Adrenal gland (tissue), 12 donors: ENCODE results near the gene EDARADD. TPM values are rescaled to one million over a fixed set of nuclear protein-coding genes. Genes with fewer than 3 reads are reported as not detected.
A peak's percentile ranks its signal among the peaks of the same experiment; 100 is the strongest.

Experiments used
- DNase-seq, 7 donors: peaks; one replicate each; pipeline ENCODE4 v3.0.0-alpha.2; 2019 to 2020
- H3K27ac ChIP-seq, 5 donors: fragments of 200-600 bp; sonication (generic) in 4 of 5; 1 replicate in 3 of 5; 2 replicates in 2 of 5; pipeline versions ENCODE4 v1.5.1 to v1.8.0; 2016 to 2020; ENCODE audit warnings: mild to moderate bottlenecking in 1 of 5
- H3K27me3 ChIP-seq: fragments of 200-600 bp; 2 replicates; pipeline ENCODE4 v1.8.0; 2021
- H3K36me3 ChIP-seq, 2 donors: fragments of 200-600 bp; replicated peaks in 1 of 2; 1 replicate in 1 of 2; 2 replicates in 1 of 2; pipeline versions ENCODE4 v1.5.1 to v1.8.0; 2018 to 2022
- H3K4me1 ChIP-seq, 2 donors: fragments of 200-600 bp; replicated peaks in 1 of 2; 1 replicate in 1 of 2; 2 replicates in 1 of 2; pipeline versions ENCODE4 v1.5.1 to v1.8.0; 2018 to 2021
- H3K4me3 ChIP-seq, 4 donors: fragments of 200-600 bp; sonication (generic) in 3 of 4; one replicate each; pipeline ENCODE4 v1.5.1; 2016 to 2018
- H3K9me3 ChIP-seq, 3 donors: fragments of 200-600 bp; sonication (generic) in 1 of 3; replicated peaks in 1 of 3; 1 replicate in 2 of 3; 2 replicates in 1 of 3; pipeline versions ENCODE4 v1.5.1 to v1.8.0; 2016 to 2021
- CTCF ChIP-seq, 6 experiments: fragments of 450-650 bp in 4 of 6; fragments of 200-600 bp in 2 of 6; sonication (generic) in 1 of 6; IDR thresholded peaks; 1 replicate in 5 of 6; 2 replicates in 1 of 6; pipeline versions ENCODE4 v1.5.1 to v1.8.0; 2016 to 2021; ENCODE audit warnings: antibody characterized with exemption in 6 of 6, mild to moderate bottlenecking in 2 of 6, moderate library complexity in 1 of 6
- POLR2A ChIP-seq, 2 donors: fragments of 450-650 bp; IDR thresholded peaks; one replicate each; pipeline ENCODE4 v1.6.1; 2017; ENCODE audit warnings: antibody characterized with exemption in 2 of 2, mild to moderate bottlenecking in 2 of 2, moderate library complexity in 1 of 2
- WGBS, 4 donors: extraction: QIAGEN DNeasy Blood & Tissue Kit in 2 of 4; methylation state at CpG; one replicate each; pipeline versions ENCODE4 v1.1.5 to v1.1.7; 2013 to 2017; 5-methylcytosine and 5-hydroxymethylcytosine counted together
- intact Hi-C, 2 donors: fragments of 100-400 bp; cut with DNase I; formaldehyde crosslinking; loops; one replicate each; pipeline versions ENCODE4 v1.14.1 to v1.15.0; 2022 to 2023
- polyA plus RNA-seq, 3 donors: library from polyadenylated mRNA; stranded (reverse); fragments of 200-250 nt in 2 of 3; fragments of 350-450 nt in 1 of 3; fragmentation: Illumina TruSeq in 1 of 3; extraction: RNeasy Lipid Tissue Mini Kit (QIAGEN cat#74804) in 1 of 3; gene quantifications; one replicate each; pipeline ENCODE4 v1.2.3, GENCODE V29; 2013 to 2014
- total RNA-seq, 9 donors: library from RNA; depleted of rRNA in 4 of 9; stranded (reverse); fragments of >200 nt in 4 of 9; fragments of 120-200 nt in 1 of 9; fragmentation: NEBNext Ultra II Directional in 1 of 9; extraction: Animal tissue kit (Norgen Biotek cat#: 25700) in 1 of 9; gene quantifications; one replicate each; pipeline versions ENCODE4 v1.1.0 to v1.2.4, GENCODE V29; 2013 to 2023
- donor health status: healthy with polysubstance abuse.
- donor health status: Bipolar disorder and iron deficiency.
- donor health status: DM: yes; HTN: yes; CAD: no.
- donor health status: DM: no; HTN: no; CAD: no.
- donor health status: DM: no; HTN: no; CAD: no.
- donor health status: DM: yes; HTN: yes; CAD: no.

EDARADD gene
- total and polyA plus RNA-seq, 12 donors, result 0.03 to 1.2 (median 0.27) TPM; not detected in 1

GRCh38 chr1:236494586-236495466 lies 100.7 kb downstream of the EDARADD start:
- Histone ChIP-seq H3K27ac (no peak overlapping the region), H3K9me3 (no peaks in the 10 kb centered on the region), H3K4me1 (no peaks in the 10 kb centered on the region), H3K27me3 (no peaks in the 10 kb centered on the region), H3K36me3 (no peaks in the 10 kb centered on the region), H3K4me3 (no peak overlapping the region)
- TF ChIP-seq POLR2A (IDR thresholded peaks at IDR 0.05) (no peak), CTCF (IDR thresholded peaks at IDR 0.05) (no peak)
- WGBS, 4 donors, result 34 to 44% (median 41%) methylated on average over 10 of the region's 10 CpGs
- intact Hi-C loops, result loop anchor here in 1 of 2 donors (5.0 kb wide), 1 partner anchor 393 kb away; no protein-coding TSS in a partner anchor
- peak in 1 of 7 donors; percentile 23 for DNase-seq

GRCh38 chr1:236495467-236496112 lies 101.5 kb downstream of the EDARADD start:
- Histone ChIP-seq H3K27ac (no peak overlapping the region), H3K36me3 (no peaks in the 10 kb centered on the region), H3K4me3 (no peak overlapping the region), H3K9me3 (no peaks in the 10 kb centered on the region), H3K27me3 (no peaks in the 10 kb centered on the region), H3K4me1 (no peaks in the 10 kb centered on the region)
- TF ChIP-seq POLR2A (IDR thresholded peaks at IDR 0.05) (no peak), CTCF (IDR thresholded peaks at IDR 0.05) (no peak)
- no peak for DNase-seq
- 48 to 63% (median 54%) methylated on average over 8 to 11 of the region's 11 CpGs for WGBS, 4 donors
- intact Hi-C loops, result no loop called here

GRCh38 chr1:236497908-236498307 lies 103.8 kb downstream of the EDARADD start:
- no peak overlapping the region for H3K4me3 ChIP-seq
- no peaks in the 10 kb centered on the region for H3K36me3 ChIP-seq
- H3K27me3 ChIP-seq, result no peaks in the 10 kb centered on the region
- intact Hi-C loops, result no loop called here
- no peak for TF ChIP-seq CTCF (IDR thresholded peaks at IDR 0.05)
- TF ChIP-seq POLR2A (IDR thresholded peaks at IDR 0.05), result no peak
- DNase-seq, result no peak
- no peaks in the 10 kb centered on the region for H3K9me3 ChIP-seq
- no peak overlapping the region for H3K27ac ChIP-seq
- peaks cover 0 to 3% of the 10 kb centered on the region in 2 donors for H3K4me1 ChIP-seq
- WGBS, 4 donors, result 64 to 81% (median 74%) methylated on average over 6 of the region's 6 CpGs

- Histone ChIP-seq H3K36me3 (no peaks in the 10 kb centered on the region), H3K27ac (no peak overlapping the region), H3K4me3 (no peak overlapping the region), H3K27me3 (no peaks in the 10 kb centered on the region), H3K9me3 (no peaks in the 10 kb centered on the region), H3K4me1 (peaks cover 0 to 3% of the 10 kb centered on the region in 2 donors)
- WGBS, 4 donors, result 83 to 87% (median 85%) methylated on average over 6 of the region's 6 CpGs
- intact Hi-C loops, result no loop called here
- no peak for DNase-seq
- TF ChIP-seq CTCF (IDR thresholded peaks at IDR 0.05) (no peak), POLR2A (IDR thresholded peaks at IDR 0.05) (no peak)
Measured at GRCh38 chr1:236501093-236501492, 107.0 kb downstream of the EDARADD start.
